ENCODE measurements around the gene TBC1D32. TPM values are rescaled to one million over a fixed set of nuclear protein-coding genes. Genes with fewer than 3 reads are reported as not detected.
"Not testable (repeated sequence)": the region's sequence is repeated elsewhere in the genome, so short reads cannot be mapped to it uniquely, and the experiment has no call there.

The TBC1D32 gene
- total RNA-seq, 6 experiments from 2014 or later = 0.65 to 2.3 (median 1.7) TPM

GRCh38 chr6:121105461-121105860 is 228.8 kb downstream of the TBC1D32 start:
- Histone ChIP-seq H3K27me3 (no peaks in the 10 kb centered on the region), H3K27ac (no peak overlapping the region), H3K4me3 (no peak overlapping the region), H3K36me3 (no peaks in the 10 kb centered on the region), H3K4me1 (no peaks in the 10 kb centered on the region), H3K9me3 (no peaks in the 10 kb centered on the region)
- DNase-seq (no peak), ATAC-seq (no peak)
- no peak for TF ChIP-seq POLR2A (IDR thresholded peaks at IDR 0.05)
- no peak for TF ChIP-seq CTCF (IDR thresholded peaks at IDR 0.05)
- intact Hi-C loops (cut with DNase I) = no loop called here
- 56% methylated on average over 4 of the region's 4 CpGs for WGBS (ENCODE audit: insufficient coverage, low coverage, low lambda C conversion rate, missing lambda C conversion rate)

- TF ChIP-seq CTCF (IDR thresholded peaks at IDR 0.05) = no peak
- no peak for TF ChIP-seq POLR2A (IDR thresholded peaks at IDR 0.05)
- Histone ChIP-seq H3K4me3 (no peak overlapping the region), H3K36me3 (no peaks in the 10 kb centered on the region), H3K27ac (no peak overlapping the region), H3K4me1 (no peaks in the 10 kb centered on the region), H3K9me3 (peaks cover 0 to 4% (median 0%) of the 10 kb centered on the region in 4 donors), H3K27me3 (no peaks in the 10 kb centered on the region)
- no peak for DNase-seq
- no peak for ATAC-seq
- intact Hi-C loops (cut with DNase I) = no loop called here
Measured at GRCh38 chr6:121093928-121094327, 240.4 kb downstream of the TBC1D32 start.

- Histone ChIP-seq H3K27ac (no peak overlapping the region), H3K27me3 (no peaks in the 10 kb centered on the region), H3K9me3 (peaks cover 0 to 4% (median 0%) of the 10 kb centered on the region in 4 donors), H3K4me3 (no peak overlapping the region), H3K36me3 (no peaks in the 10 kb centered on the region), H3K4me1 (no peaks in the 10 kb centered on the region)
- 75% methylated on average over 1 of the region's 1 CpG for WGBS (ENCODE audit: insufficient coverage, low coverage, low lambda C conversion rate, missing lambda C conversion rate)
- TF ChIP-seq CTCF (IDR thresholded peaks at IDR 0.05) (no peak), POLR2A (IDR thresholded peaks at IDR 0.05) (no peak)
- ATAC-seq (no peak), DNase-seq (no peak)
- intact Hi-C loops (cut with DNase I) = no loop called here
Measured at GRCh38 chr6:121090492-121090891, 243.8 kb downstream of the TBC1D32 start.

- ATAC-seq = no peak
- H3K36me3 ChIP-seq = no peaks in the 10 kb centered on the region
- intact Hi-C loops (cut with DNase I) = no loop called here
- H3K4me1 ChIP-seq = no peaks in the 10 kb centered on the region
- H3K4me3 ChIP-seq = no peak overlapping the region
- no peak for DNase-seq
- H3K27me3 ChIP-seq = no peaks in the 10 kb centered on the region
- TF ChIP-seq POLR2A (IDR thresholded peaks at IDR 0.05) = no peak
- no peak for TF ChIP-seq CTCF (IDR thresholded peaks at IDR 0.05)
- H3K9me3 ChIP-seq = no peaks in the 10 kb centered on the region
- H3K27ac ChIP-seq = no peak overlapping the region
- 55% methylated on average over 3 of the region's 3 CpGs for WGBS (ENCODE audit: insufficient coverage, low coverage, low lambda C conversion rate, missing lambda C conversion rate)
Measured at GRCh38 chr6:121086876-121087275, 247.4 kb downstream of the TBC1D32 start.

- no peak overlapping the region for H3K27ac ChIP-seq
- ATAC-seq = no peak
- 61% methylated on average over 3 of the region's 3 CpGs for WGBS (ENCODE audit: insufficient coverage, low coverage, low lambda C conversion rate, missing lambda C conversion rate)
- H3K9me3 ChIP-seq = no peaks in the 10 kb centered on the region
- no peaks in the 10 kb centered on the region for H3K4me1 ChIP-seq
- DNase-seq = no peak
- H3K27me3 ChIP-seq = no peaks in the 10 kb centered on the region
- intact Hi-C loops (cut with DNase I) = no loop called here
- TF ChIP-seq POLR2A (IDR thresholded peaks at IDR 0.05) (no peak), CTCF (IDR thresholded peaks at IDR 0.05) (no peak)
- no peak overlapping the region for H3K4me3 ChIP-seq
- no peaks in the 10 kb centered on the region for H3K36me3 ChIP-seq
Measured at GRCh38 chr6:121076119-121076518, 258.2 kb downstream of the TBC1D32 start.

GRCh38 chr6:121068749-121069148 is 265.5 kb downstream of the TBC1D32 start:
- H3K36me3 ChIP-seq; H3K9me3 ChIP-seq; H3K27ac ChIP-seq; H3K4me1 ChIP-seq; DNase-seq; intact Hi-C loops (cut with DNase I); H3K27me3 ChIP-seq; ATAC-seq; H3K4me3 ChIP-seq: not testable (repeated sequence)
- WGBS (ENCODE audit: insufficient coverage, low coverage, low lambda C conversion rate, missing lambda C conversion rate) = no CpG with 5 or more reads among the region's 1 CpG
